HCT116 (cell line): ENCODE measurements around the gene KCNK4. TPM values are rescaled to one million over a fixed set of nuclear protein-coding genes. Genes with fewer than 3 reads are reported as not detected.

ENCODE experiments used
- ATAC-seq: fragments of 200-7000 bp; cut with Tn5 transposase; 2 replicates; pipeline ENCODE4 v1.9.1; 2020; ENCODE audit warnings: mild to moderate bottlenecking, moderate library complexity
- BruUV-seq: library from RNA; stranded (reverse); fragments of 400-500 nt; replicated peaks from 2 replicates; lab custom pipeline; 2021; lab: Mats Ljungman, UMichigan
- CTCF ChIA-PET: fragments of 300-600 bp; sonication (Branson Sonifier 250); formaldehyde crosslinking; loops from one replicate; lab custom pipeline; 2021; ENCODE audit warnings: antibody characterized with exemption; lab: Charles Lee
- POLR2A ChIA-PET: fragments of 300-600, 350-600 bp; sonication (Branson Sonifier 250); formaldehyde crosslinking; loops from one replicate; lab custom pipeline; 2021; ENCODE audit warnings: antibody characterized with exemption; lab: Charles Lee
- RAD21 ChIA-PET, 2 experiments: fragments of 300-600 bp; sonication (Branson Sonifier 250); formaldehyde crosslinking; loops; one replicate each; lab custom pipeline; 2023; ENCODE audit warnings: low total read pairs in 2 of 2; ENCODE audit not compliant: uncharacterized antibody in 2 of 2, unreplicated experiment in 2 of 2, low non-redundant PET in 1 of 2; lab: Charles Lee
- DNase-seq: peaks from one replicate; pipeline ENCODE4 v3.0.0-alpha.2; 2010; ENCODE audit warnings: low read depth, low spot score
- H2AFZ ChIP-seq: fragments of 200-600 bp; shearing (Covaris generic), sonication (generic); 2 replicates; pipeline ENCODE4 v1.6.1; 2017; ENCODE audit warnings: low read depth, mixed run types, mixed read lengths, antibody characterized with exemption, low read length; ENCODE audit not compliant: poor library complexity, severe bottlenecking
- H3K27ac ChIP-seq: 2 replicates; pipeline ENCODE4 v1.5.1; 2012; ENCODE audit warnings: low read depth, low read length
- H3K27me3 ChIP-seq: fragments of 200-600 bp; sonication (generic); 2 replicates; pipeline ENCODE4 v1.6.1; 2016; ENCODE audit warnings: mixed run types, low read length, mixed read lengths; ENCODE audit not compliant: insufficient read depth
- H3K36me3 ChIP-seq, 2 experiments: fragments of 200-500 bp in 1 of 2; fragments of 200-600 bp in 1 of 2; sonication (Bioruptor generic) in 1 of 2; sonication (generic) in 1 of 2; 2 replicates each; pipeline versions ENCODE4 v1.5.1 to v1.6.1; 2014 to 2016; ENCODE audit warnings: low read length in 2 of 2, inconsistent platforms in 1 of 2, mixed read lengths in 1 of 2, mixed run types in 1 of 2; ENCODE audit not compliant: insufficient read depth in 2 of 2, control insufficient read depth in 1 of 2
- H3K4me1 ChIP-seq, 2 experiments: fragments of 200-600 bp in 1 of 2; sonication (generic) in 1 of 2; 2 replicates each; pipeline versions ENCODE4 v1.5.1 to v1.6.1; 2012 to 2017; ENCODE audit warnings: low read length in 2 of 2, inconsistent platforms in 1 of 2, mild to moderate bottlenecking in 1 of 2, mixed read lengths in 1 of 2, mixed run types in 1 of 2, moderate library complexity in 1 of 2; ENCODE audit not compliant: insufficient read depth in 2 of 2, control insufficient read depth in 1 of 2
- H3K4me2 ChIP-seq: fragments of 200-600 bp; sonication (generic); 2 replicates; pipeline ENCODE4 v1.6.1; 2017; ENCODE audit warnings: mixed run types, low read length, mixed read lengths
- H3K4me3 ChIP-seq, 2 experiments: fragments of 200-600 bp in 1 of 2; sonication (generic) in 1 of 2; replicated peaks in 1 of 2; 2 replicates each; pipeline ENCODE4 v1.5.1; 2011 to 2016; ENCODE audit warnings: low read length in 2 of 2, control low read depth in 1 of 2, low read depth in 1 of 2, mild to moderate bottlenecking in 1 of 2, mixed read lengths in 1 of 2, mixed run types in 1 of 2
- H3K79me2 ChIP-seq: fragments of 200-600 bp; sonication (generic); 2 replicates; pipeline ENCODE4 v1.6.1; 2017; ENCODE audit warnings: mild to moderate bottlenecking, mixed run types, low read length, moderate library complexity, mixed read lengths; ENCODE audit not compliant: insufficient read depth
- H3K9ac ChIP-seq: fragments of 200-600 bp; sonication (generic); 2 replicates; pipeline ENCODE4 v1.6.1; 2016; ENCODE audit warnings: low read length, mixed read lengths
- H3K9me2 ChIP-seq: fragments of 200-600 bp; sonication (generic), shearing (Covaris generic); 2 replicates; pipeline ENCODE4 v1.6.1; 2017; ENCODE audit warnings: mixed run types, mild to moderate bottlenecking, moderate library complexity; ENCODE audit not compliant: insufficient read depth
- H3K9me3 ChIP-seq, 2 experiments: fragments of 200-500 bp in 1 of 2; fragments of 200-600 bp in 1 of 2; sonication (Bioruptor generic) in 1 of 2; sonication (generic) in 1 of 2; 2 replicates each; pipeline ENCODE4 v1.6.1; 2014 to 2017; ENCODE audit warnings: low read length in 2 of 2, mixed read lengths in 2 of 2, inconsistent platforms in 1 of 2, low read depth in 1 of 2, mild to moderate bottlenecking in 1 of 2, mixed run types in 1 of 2, moderate library complexity in 1 of 2; ENCODE audit not compliant: control insufficient read depth in 1 of 2, insufficient read depth in 1 of 2
- H4K20me1 ChIP-seq: fragments of 200-600 bp; sonication (generic), shearing (Covaris generic); 2 replicates; pipeline ENCODE4 v1.6.1; 2017; ENCODE audit warnings: mixed run types, mild to moderate bottlenecking, moderate library complexity; ENCODE audit not compliant: insufficient read depth
- JUND ChIP-seq: IDR thresholded peaks from 2 replicates; pipeline ENCODE4 v1.6.1; 2012
- POLR2A ChIP-seq: IDR thresholded peaks from 2 replicates; pipeline ENCODE4 v1.7.0; 2011; ENCODE audit warnings: borderline replicate concordance; ENCODE audit not compliant: insufficient read depth, insufficient read length; ENCODE audit errors: extremely low read depth
- POLR2AphosphoS5 ChIP-seq: IDR thresholded peaks from 2 replicates; pipeline ENCODE4 v1.6.1; 2011; ENCODE audit warnings: mild to moderate bottlenecking, low read depth, low read length, moderate library complexity
- TCF7L2 ChIP-seq: IDR thresholded peaks from 2 replicates; pipeline ENCODE4 v1.7.0; 2011; ENCODE audit warnings: borderline replicate concordance, inconsistent platforms; ENCODE audit not compliant: insufficient read depth, insufficient read length; ENCODE audit errors: extremely low read depth
- YY1 ChIP-seq: IDR thresholded peaks from 2 replicates; pipeline ENCODE4 v1.6.1; 2011; ENCODE audit warnings: low read length, low read depth, moderate library complexity, mild to moderate bottlenecking; ENCODE audit not compliant: insufficient replicate concordance; ENCODE audit errors: extremely low read depth
- ZFX ChIP-seq: fragments of 450-650 bp; IDR thresholded peaks from 2 replicates; pipeline ENCODE4 v1.6.1; 2017
- intact Hi-C: fragments of 100-400 bp; cut with micrococcal nuclease; formaldehyde crosslinking; loops from 2 replicates; pipeline ENCODE4 v1.10.0; 2022
- total RNA-seq: library from RNA; stranded (reverse); gene quantifications from one replicate; pipeline ENCODE4 v1.2.1, GENCODE V29; 2021; ENCODE audit not compliant: unreplicated experiment
- TF ChIP-seq, protein P1 (sequence below): IDR thresholded peaks from 2 replicates; pipeline ENCODE4 v1.6.1; 2012; ENCODE audit warnings: low read depth
- TF ChIP-seq, protein P2 (sequence below): IDR thresholded peaks from 2 replicates; pipeline ENCODE4 v1.6.1; 2012

KCNK4 gene
- total RNA-seq, 1 experiment from 2014 or later: not detected

DNA sequence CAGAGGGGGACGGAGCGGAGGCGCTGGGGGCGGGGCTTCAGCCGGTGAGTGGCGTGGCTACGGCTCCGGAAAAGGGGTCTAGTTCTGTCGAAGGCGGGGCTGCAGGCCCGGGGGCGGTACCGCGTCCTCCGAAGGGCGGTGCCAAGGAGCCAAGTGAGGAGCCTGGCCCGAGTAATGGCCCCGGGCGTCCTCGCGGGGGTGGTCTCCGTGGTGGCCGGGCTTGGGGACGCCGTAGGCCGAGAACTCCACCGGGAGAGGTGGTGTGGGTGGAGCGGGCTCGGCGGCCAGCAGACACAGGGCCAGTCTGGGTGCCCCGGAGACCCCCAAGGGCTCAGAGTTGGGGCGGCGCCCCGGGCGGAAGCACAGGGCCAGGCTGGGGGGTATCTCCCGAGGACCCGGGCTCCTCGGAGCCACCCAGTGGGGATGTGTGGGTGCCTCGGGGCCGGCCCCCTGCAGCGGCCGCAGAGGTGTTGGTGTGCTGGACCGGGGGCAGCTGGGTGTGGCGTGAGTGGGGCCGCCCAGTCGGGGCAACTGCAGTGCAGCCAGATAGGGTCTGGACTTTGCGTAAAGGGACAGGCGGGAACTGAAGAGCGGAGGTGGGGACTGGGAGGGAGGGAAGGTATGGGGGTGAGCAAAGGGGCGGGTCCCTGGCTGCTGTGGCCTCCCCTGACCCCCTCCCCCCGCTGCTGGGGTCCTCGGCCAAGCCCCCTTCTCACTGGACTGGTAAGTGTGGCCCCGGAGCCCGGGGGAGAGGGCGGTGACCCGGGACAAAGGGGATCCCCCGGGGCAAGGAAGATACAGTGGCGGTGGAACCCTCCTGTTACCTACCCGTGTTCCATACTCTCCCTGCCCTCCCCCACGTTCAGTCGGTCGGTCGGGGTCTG, 49.4 kb upstream of the KCNK4 start:
- Histone ChIP-seq H3K27me3 (no peaks in the 10 kb centered on the region), H3K9ac (peak overlapping the region; percentile 99), H3K4me1 (peaks cover 32 to 60% of the 10 kb centered on the region in 2 experiments), H3K4me2 (peak overlapping the region; percentile 84), H3K4me3 (peak overlapping the region; percentile 70 to 91), H3K9me2 (no peaks in the 10 kb centered on the region), H4K20me1 (no peaks in the 10 kb centered on the region), H3K79me2 (peaks cover 48% of the 10 kb centered on the region), H3K36me3 (peaks cover 0 to 20% of the 10 kb centered on the region in 2 experiments; a peak in 1 of 4 replicates), H3K9me3 (no peaks in the 10 kb centered on the region), H2AFZ (no peak overlapping the region), H3K27ac (peak overlapping the region; percentile 88)
- TF ChIP-seq YY1: peak; percentile 68
- TF ChIP-seq, protein P1, sequence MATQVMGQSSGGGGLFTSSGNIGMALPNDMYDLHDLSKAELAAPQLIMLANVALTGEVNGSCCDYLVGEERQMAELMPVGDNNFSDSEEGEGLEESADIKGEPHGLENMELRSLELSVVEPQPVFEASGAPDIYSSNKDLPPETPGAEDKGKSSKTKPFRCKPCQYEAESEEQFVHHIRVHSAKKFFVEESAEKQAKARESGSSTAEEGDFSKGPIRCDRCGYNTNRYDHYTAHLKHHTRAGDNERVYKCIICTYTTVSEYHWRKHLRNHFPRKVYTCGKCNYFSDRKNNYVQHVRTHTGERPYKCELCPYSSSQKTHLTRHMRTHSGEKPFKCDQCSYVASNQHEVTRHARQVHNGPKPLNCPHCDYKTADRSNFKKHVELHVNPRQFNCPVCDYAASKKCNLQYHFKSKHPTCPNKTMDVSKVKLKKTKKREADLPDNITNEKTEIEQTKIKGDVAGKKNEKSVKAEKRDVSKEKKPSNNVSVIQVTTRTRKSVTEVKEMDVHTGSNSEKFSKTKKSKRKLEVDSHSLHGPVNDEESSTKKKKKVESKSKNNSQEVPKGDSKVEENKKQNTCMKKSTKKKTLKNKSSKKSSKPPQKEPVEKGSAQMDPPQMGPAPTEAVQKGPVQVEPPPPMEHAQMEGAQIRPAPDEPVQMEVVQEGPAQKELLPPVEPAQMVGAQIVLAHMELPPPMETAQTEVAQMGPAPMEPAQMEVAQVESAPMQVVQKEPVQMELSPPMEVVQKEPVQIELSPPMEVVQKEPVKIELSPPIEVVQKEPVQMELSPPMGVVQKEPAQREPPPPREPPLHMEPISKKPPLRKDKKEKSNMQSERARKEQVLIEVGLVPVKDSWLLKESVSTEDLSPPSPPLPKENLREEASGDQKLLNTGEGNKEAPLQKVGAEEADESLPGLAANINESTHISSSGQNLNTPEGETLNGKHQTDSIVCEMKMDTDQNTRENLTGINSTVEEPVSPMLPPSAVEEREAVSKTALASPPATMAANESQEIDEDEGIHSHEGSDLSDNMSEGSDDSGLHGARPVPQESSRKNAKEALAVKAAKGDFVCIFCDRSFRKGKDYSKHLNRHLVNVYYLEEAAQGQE: no peak
- TF ChIP-seq JUND: no peak
- peak; percentile 84 for TF ChIP-seq POLR2AphosphoS5
- TF ChIP-seq TCF7L2: no peak
- TF ChIP-seq, protein P2, sequence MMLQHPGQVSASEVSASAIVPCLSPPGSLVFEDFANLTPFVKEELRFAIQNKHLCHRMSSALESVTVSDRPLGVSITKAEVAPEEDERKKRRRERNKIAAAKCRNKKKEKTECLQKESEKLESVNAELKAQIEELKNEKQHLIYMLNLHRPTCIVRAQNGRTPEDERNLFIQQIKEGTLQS: no peak
- peak; percentile 27; the same call in 1 of the 2 replicates for TF ChIP-seq ZFX
- TF ChIP-seq POLR2A: peak; percentile 79
- CTCF ChIA-PET: interaction anchor here (0.8 to 2.2 kb wide), 10 partner anchors 8 to 115 kb away, joined by 3 to 10 read pairs (median 4); partner anchors contain the start of genes PRDX5 and TRMT112
- POLR2A ChIA-PET: interaction anchor here (0.7 to 2.0 kb wide), 12 partner anchors 8 to 114 kb away, joined by 4 to 11 read pairs (median 6); partner anchors contain the start of genes NUDT22, PRDX5, TRMT112 and TRPT1
- BruUV-seq: TSS peak; percentile 66
- RAD21 ChIA-PET: interaction anchor here in 1 of 2 experiments (0.6 kb wide), 1 partner anchor 1758 kb away, joined by 5 read pairs; no protein-coding TSS in a partner anchor
- intact Hi-C loops: loop anchor here (1.0 to 2.0 kb wide), 2 partner anchors 43 to 63 kb away; partner anchors contain the start of genes BAD and ESRRA
- ATAC-seq: peak; percentile 28
- DNase-seq: no peak
